ENCODE data around the gene SCO2. TPM values are rescaled to one million over a fixed set of nuclear protein-coding genes. Genes with fewer than 3 reads are reported as not detected.
"Not testable (repeated sequence)": the region's sequence is repeated elsewhere in the genome, so short reads cannot be mapped to it uniquely, and the experiment has no call there.

The SCO2 gene
- total RNA-seq, 2 experiments from 2014 or later = 8.1 to 12.8 TPM

GRCh38 chr22:50526834-50527801, 1.7 kb upstream of the SCO2 start:
- POLR2A ChIA-PET = interaction anchor here (0.6 to 13.0 kb wide), 12 partner anchors 13 to 233 kb away, joined by 3 to 300 read pairs (median 25); partner anchors contain the start of genes ARSA, CHKB, CPT1B and KLHDC7B
- Mint-ChIP-seq H3K27me3 (no peaks in the 10 kb centered on the region), H3K4me1 (peaks cover 30% of the 10 kb centered on the region), H3K36me3 (peaks cover 21% of the 10 kb centered on the region), H3K9me3 (no peaks in the 10 kb centered on the region), H3K27ac (peak overlapping the region; percentile 94), H3K4me3 (peak overlapping the region; percentile 84)
- peak; percentile 55 for DNase-seq
- no peak for ATAC-seq (ENCODE audit: low read depth)

GRCh38 chr22:50526108-50526833, 873 bp upstream of the SCO2 start:
- Mint-ChIP-seq H3K9me3 (no peaks in the 10 kb centered on the region), H3K36me3 (peaks cover 21% of the 10 kb centered on the region), H3K4me3 (peak overlapping the region; percentile 84), H3K27me3 (no peaks in the 10 kb centered on the region), H3K27ac (peak overlapping the region; percentile 94), H3K4me1 (peaks cover 30% of the 10 kb centered on the region)
- peak; percentile 91 for DNase-seq
- POLR2A ChIA-PET = interaction anchor here (0.7 to 13.0 kb wide), 35 partner anchors 9 to 712 kb away, joined by 3 to 300 read pairs (median 7); partner anchors contain the start of genes ARSA, CHKB, CPT1B and HDAC10
- ATAC-seq (ENCODE audit: low read depth) = peak; percentile 40

- H3K4me1 Mint-ChIP-seq = peaks cover 30% of the 10 kb centered on the region
- peaks cover 22% of the 10 kb centered on the region for H3K36me3 Mint-ChIP-seq
- peak overlapping the region; percentile 96 for H3K4me3 Mint-ChIP-seq
- POLR2A ChIA-PET = interaction anchor here (0.7 to 13.0 kb wide), 37 partner anchors 8 to 711 kb away, joined by 3 to 300 read pairs (median 6); partner anchors contain the start of genes ADM2, ARSA, CHKB and CPT1B
- no peak for ATAC-seq (ENCODE audit: low read depth)
- no peaks in the 10 kb centered on the region for H3K27me3 Mint-ChIP-seq
- no peak for DNase-seq
- no peaks in the 10 kb centered on the region for H3K9me3 Mint-ChIP-seq
- H3K27ac Mint-ChIP-seq = peak overlapping the region; percentile 95
Observed at GRCh38 chr22:50525858-50526107, 385 bp upstream of the SCO2 start.

DNA sequence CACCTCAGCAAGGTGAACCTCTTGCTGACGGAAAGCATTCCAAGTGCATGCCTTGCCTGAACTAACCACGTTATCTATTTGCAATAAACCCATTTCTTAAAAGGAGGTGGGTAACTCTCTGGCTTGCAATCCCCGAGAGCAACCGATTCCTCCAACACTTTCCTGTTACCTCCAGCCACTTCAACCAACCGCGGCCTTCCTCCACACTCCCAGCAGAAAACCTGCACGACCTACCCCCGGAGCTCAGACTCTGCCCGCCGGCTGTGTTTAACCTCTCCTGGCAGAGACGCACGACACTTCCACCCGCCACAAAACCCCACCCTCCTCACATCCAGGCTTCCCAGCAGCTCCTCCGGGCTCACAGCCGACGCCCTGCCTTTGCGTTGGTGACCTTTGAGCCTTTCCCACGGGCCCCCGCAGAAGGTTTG, 708 bp downstream of the SCO2 start:
- no peaks in the 10 kb centered on the region for H3K27me3 Mint-ChIP-seq

GRCh38 chr22:50523806-50524675, 1.4 kb downstream of the SCO2 start:
- ATAC-seq (ENCODE audit: low read depth) = no peak
- peaks cover 30% of the 10 kb centered on the region for H3K4me1 Mint-ChIP-seq
- H3K27me3 Mint-ChIP-seq = no peaks in the 10 kb centered on the region
- POLR2A ChIA-PET = interaction anchor here (0.8 to 13.0 kb wide), 16 partner anchors 9 to 273 kb away, joined by 3 to 300 read pairs (median 23); partner anchors contain the start of genes CHKB, CPT1B, HDAC10 and KLHDC7B
- H3K27ac Mint-ChIP-seq = peak overlapping the region; percentile 95
- H3K36me3 Mint-ChIP-seq = peaks cover 26% of the 10 kb centered on the region
- H3K4me3 Mint-ChIP-seq = peak overlapping the region; percentile 96
- peak; percentile 35 for DNase-seq
- no peaks in the 10 kb centered on the region for H3K9me3 Mint-ChIP-seq

More for the DNA sequence above, 708 bp downstream of the SCO2 start:
- H3K27ac Mint-ChIP-seq = peak overlapping the region; percentile 95
- ATAC-seq (ENCODE audit: low read depth) (no peak), DNase-seq (no peak)
- H3K36me3 Mint-ChIP-seq = peaks cover 22% of the 10 kb centered on the region
- peak overlapping the region; percentile 96 for H3K4me3 Mint-ChIP-seq
- peaks cover 30% of the 10 kb centered on the region for H3K4me1 Mint-ChIP-seq
- POLR2A ChIA-PET = interaction anchor here (0.8 to 13.0 kb wide), 23 partner anchors 10 to 316 kb away, joined by 3 to 300 read pairs (median 7); partner anchors contain the start of genes ADM2, CHKB, CPT1B and HDAC10
- no peaks in the 10 kb centered on the region for H3K9me3 Mint-ChIP-seq

- peak overlapping the region; percentile 10 for H3K4me3 Mint-ChIP-seq
- POLR2A ChIA-PET = interaction anchor here (1.6 to 5.4 kb wide), 2 partner anchors 9 to 13 kb away, joined by 5 to 175 read pairs; partner anchors contain the start of genes LMF2 and NCAPH2
- peaks cover 26% of the 10 kb centered on the region for H3K4me1 Mint-ChIP-seq
- H3K27me3 Mint-ChIP-seq = no peaks in the 10 kb centered on the region
- H3K27ac Mint-ChIP-seq = no peak overlapping the region
- H3K36me3 Mint-ChIP-seq = peaks cover 22% of the 10 kb centered on the region
- no peaks in the 10 kb centered on the region for H3K9me3 Mint-ChIP-seq
- ATAC-seq (ENCODE audit: low read depth) = no peak
- DNase-seq = no peak
Observed at GRCh38 chr22:50523458-50523805, 2.0 kb downstream of the SCO2 start.

DNA sequence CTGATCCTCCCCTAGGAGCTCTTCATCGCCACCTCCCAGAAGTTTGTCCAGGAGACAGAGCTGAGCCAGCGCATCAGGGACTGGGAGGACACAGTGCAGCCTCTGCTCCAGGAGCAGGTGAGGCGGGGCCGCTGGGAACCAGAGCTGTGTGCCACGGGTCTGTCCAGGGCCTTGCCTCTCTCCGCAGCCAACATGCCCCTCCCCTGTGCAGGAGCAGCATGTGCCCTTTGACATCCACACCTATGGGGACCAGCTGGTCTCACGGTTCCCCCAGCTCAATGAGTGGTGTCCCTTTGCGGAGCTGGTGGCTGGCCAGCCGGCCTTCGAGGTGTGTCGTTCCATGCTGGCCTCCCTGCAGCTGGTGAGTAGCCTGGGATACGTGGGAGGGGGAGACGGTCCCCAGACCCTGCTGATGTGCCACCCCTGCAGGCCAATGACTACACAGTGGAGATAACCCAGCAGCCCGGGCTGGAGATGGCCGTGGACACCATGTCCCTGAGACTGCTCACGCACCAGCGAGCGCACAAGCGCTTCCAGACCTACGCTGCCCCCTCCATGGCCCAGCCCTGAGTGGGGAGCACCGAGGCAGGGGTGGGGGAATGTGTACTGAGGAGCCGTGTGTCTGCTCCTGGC, 2.5 kb downstream of the SCO2 start:
- no peaks in the 10 kb centered on the region for H3K9me3 Mint-ChIP-seq
- DNase-seq = peak; percentile 31
- no peak overlapping the region for H3K27ac Mint-ChIP-seq
- H3K4me3 Mint-ChIP-seq = no peak overlapping the region
- H3K36me3 Mint-ChIP-seq = peaks cover 17% of the 10 kb centered on the region
- POLR2A ChIA-PET = interaction anchor here (0.6 to 5.4 kb wide), 4 partner anchors 9 to 53 kb away, joined by 3 to 175 read pairs (median 6); partner anchors contain the start of genes LMF2 and NCAPH2
- H3K4me1 Mint-ChIP-seq = peaks cover 21% of the 10 kb centered on the region
- no peak for ATAC-seq (ENCODE audit: low read depth)
- H3K27me3 Mint-ChIP-seq = no peaks in the 10 kb centered on the region

DNA sequence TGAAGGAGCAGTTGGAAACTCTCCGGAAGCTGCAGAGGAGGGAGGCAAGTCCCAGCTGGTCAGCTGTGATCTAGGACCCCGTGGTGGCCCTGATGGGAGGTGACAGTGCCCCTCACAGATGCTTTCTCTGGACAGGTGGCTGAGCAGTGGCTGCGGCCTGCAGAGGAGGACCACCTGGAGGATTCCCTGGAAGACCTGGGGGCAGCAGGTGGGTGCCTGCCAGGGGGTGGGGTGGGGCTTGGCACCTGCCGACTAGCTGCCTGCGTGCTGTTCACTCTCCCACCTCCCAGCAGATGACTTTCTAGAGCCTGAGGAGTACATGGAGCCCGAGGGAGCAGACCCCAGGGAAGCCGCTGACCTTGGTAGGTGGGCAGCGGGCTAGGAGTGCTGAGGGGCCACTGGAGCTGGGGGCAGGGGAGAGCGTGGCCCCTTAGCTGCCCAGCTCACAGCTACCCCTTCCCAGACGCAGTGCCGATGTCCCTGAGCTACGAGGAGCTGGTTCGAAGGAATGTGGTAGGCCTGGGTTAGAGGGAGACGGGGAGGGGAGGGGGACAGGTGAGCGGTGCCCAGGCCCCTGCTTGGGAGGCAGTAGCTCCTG, 3.1 kb downstream of the SCO2 start:
- Mint-ChIP-seq H3K36me3 (peaks cover 14% of the 10 kb centered on the region), H3K27ac (no peak overlapping the region), H3K27me3 (no peaks in the 10 kb centered on the region), H3K4me1 (peaks cover 14% of the 10 kb centered on the region), H3K9me3 (no peaks in the 10 kb centered on the region), H3K4me3 (no peak overlapping the region)
- no peak for ATAC-seq (ENCODE audit: low read depth)
- no peak for DNase-seq
- POLR2A ChIA-PET = interaction anchor here (0.6 to 5.4 kb wide), 4 partner anchors 8 to 52 kb away, joined by 3 to 175 read pairs (median 6); partner anchors contain the start of genes LMF2 and NCAPH2

GRCh38 chr22:50521710-50522109, 3.7 kb downstream of the SCO2 start:
- Mint-ChIP-seq H3K36me3 (peaks cover 14% of the 10 kb centered on the region), H3K27me3 (no peaks in the 10 kb centered on the region), H3K4me1 (peaks cover 8% of the 10 kb centered on the region), H3K4me3 (no peak overlapping the region), H3K27ac (no peak overlapping the region), H3K9me3 (no peaks in the 10 kb centered on the region)
- no peak for DNase-seq
- POLR2A ChIA-PET = interaction anchor here (1.4 to 5.4 kb wide), 2 partner anchors 12 to 27 kb away, joined by 7 to 175 read pairs; partner anchors contain the start of genes LMF2 and NCAPH2
- no peak for ATAC-seq (ENCODE audit: low read depth)

- DNase-seq (no peak), ATAC-seq (ENCODE audit: low read depth) (no peak)
- POLR2A ChIA-PET = interaction anchor here (5.4 kb wide), 1 partner anchor 11 kb away, joined by 175 read pairs; the partner anchor contains the start of genes LMF2 and NCAPH2
- no peaks in the 10 kb centered on the region for H3K9me3 Mint-ChIP-seq
- H3K27ac Mint-ChIP-seq = no peak overlapping the region
- peaks cover 9% of the 10 kb centered on the region for H3K4me1 Mint-ChIP-seq
- H3K27me3 Mint-ChIP-seq = no peaks in the 10 kb centered on the region
- peaks cover 14% of the 10 kb centered on the region for H3K36me3 Mint-ChIP-seq
- no peak overlapping the region for H3K4me3 Mint-ChIP-seq
Observed at GRCh38 chr22:50520826-50521453, 4.5 kb downstream of the SCO2 start.

DNA sequence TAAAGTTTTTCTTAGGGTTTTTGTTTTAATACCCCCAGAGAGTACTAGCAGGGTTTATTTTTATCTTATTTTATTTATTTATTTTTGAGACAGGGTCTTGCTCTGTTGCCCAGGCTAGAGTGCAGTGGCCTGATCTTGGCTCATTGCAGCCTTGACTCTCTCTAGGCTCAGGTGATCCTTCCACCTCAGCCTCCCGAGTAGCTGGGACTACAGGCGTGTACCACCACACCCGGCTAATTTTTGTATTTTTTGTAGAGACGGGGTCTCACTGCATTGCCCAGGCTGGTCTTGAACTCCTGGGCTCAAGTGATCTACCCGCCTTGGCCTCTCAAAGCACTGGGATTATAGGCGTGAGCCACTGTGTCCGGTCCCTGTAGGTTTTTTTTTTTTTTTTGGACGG, 5.2 kb downstream of the SCO2 start:
- POLR2A ChIA-PET; H3K4me3 Mint-ChIP-seq; H3K27me3 Mint-ChIP-seq; ATAC-seq (ENCODE audit: low read depth); DNase-seq; H3K9me3 Mint-ChIP-seq; H3K27ac Mint-ChIP-seq: not testable (repeated sequence)
- Mint-ChIP-seq H3K4me1 (peaks cover 12% of the 10 kb centered on the region), H3K36me3 (peaks cover 16% of the 10 kb centered on the region)

Data from activated naive CD8-positive, alpha-beta T cell treated with anti-CD3 and anti-CD28 coated beads, Interleukin-2, amount 10 ng/mL, durations not matched to agents 7 days and 5 days (primary cell).